OCI-LY7 (cell line): ENCODE results near the gene CNOT6. TPM values are rescaled to one million over a fixed set of nuclear protein-coding genes. Genes with fewer than 3 reads are reported as not detected.

ENCODE experiments used
- BruUV-seq: library from RNA; stranded (reverse); fragments of 400-500 nt; replicated peaks from 2 replicates; lab custom pipeline; 2021; lab: Mats Ljungman, UMichigan
- CTCF ChIA-PET: fragments of 300-600 bp; sonication (Branson Sonifier 250); formaldehyde crosslinking; loops from one replicate; lab custom pipeline; 2022; ENCODE audit warnings: antibody characterized with exemption; ENCODE audit not compliant: unreplicated experiment; lab: Charles Lee
- POLR2A ChIA-PET: fragments of 300-600 bp; sonication (Branson Sonifier 250); formaldehyde crosslinking; loops from one replicate; lab custom pipeline; 2022; ENCODE audit warnings: antibody characterized with exemption; lab: Charles Lee
- DNase-seq: peaks from one replicate; pipeline ENCODE4 v3.0.0-alpha.2; 2015; ENCODE audit warnings: low spot score
- H2AFZ ChIP-seq: fragments of 200-600 bp; sonication (generic), shearing (Covaris generic); 2 replicates; pipeline ENCODE4 v1.6.1; 2014; ENCODE audit warnings: mild to moderate bottlenecking, antibody characterized with exemption, low read length, moderate library complexity
- H3K27ac ChIP-seq: fragments of 200-600 bp; sonication (generic); 2 replicates; pipeline ENCODE4 v1.5.1; 2014; ENCODE audit warnings: mixed run types, low read depth, mild to moderate bottlenecking, moderate library complexity, low read length, inconsistent platforms; ENCODE audit not compliant: poor library complexity, severe bottlenecking
- H3K36me3 ChIP-seq: fragments of 200-600 bp; sonication (generic); 2 replicates; pipeline ENCODE4 v1.6.1; 2014; ENCODE audit warnings: mild to moderate bottlenecking, antibody characterized with exemption, low read length, moderate library complexity, mixed read lengths; ENCODE audit not compliant: insufficient read depth
- H3K4me1 ChIP-seq: fragments of 200-600 bp; sonication (generic); 2 replicates; pipeline ENCODE4 v1.5.1; 2014; ENCODE audit warnings: mild to moderate bottlenecking, low read length; ENCODE audit not compliant: insufficient read depth, poor library complexity, severe bottlenecking
- H3K4me2 ChIP-seq: fragments of 200-600 bp; sonication (generic); 2 replicates; pipeline ENCODE4 v1.6.1; 2014; ENCODE audit warnings: mild to moderate bottlenecking, low read length
- H3K4me3 ChIP-seq: fragments of 200-600 bp; sonication (generic); 2 replicates; pipeline ENCODE4 v1.5.1; 2014; ENCODE audit warnings: mild to moderate bottlenecking, low read depth, low read length; ENCODE audit not compliant: poor library complexity, severe bottlenecking
- H3K79me2 ChIP-seq: fragments of 200-600 bp; sonication (generic); 2 replicates; pipeline ENCODE4 v1.6.1; 2016; ENCODE audit warnings: low read depth, mild to moderate bottlenecking, low read length, moderate library complexity, mixed read lengths; ENCODE audit not compliant: insufficient read depth
- H3K9me2 ChIP-seq: fragments of 200-600 bp; sonication (generic); 2 replicates; pipeline ENCODE4 v1.6.1; 2016; ENCODE audit warnings: mild to moderate bottlenecking, low read length, mixed read lengths; ENCODE audit not compliant: insufficient read depth
- H3K9me3 ChIP-seq: fragments of 200-600 bp; sonication (generic); 2 replicates; pipeline ENCODE4 v1.6.1; 2014; ENCODE audit warnings: mild to moderate bottlenecking, mixed run types, low read length, mixed read lengths
- H4K20me1 ChIP-seq: fragments of 200-600 bp; sonication (generic); 2 replicates; pipeline ENCODE4 v1.6.1; 2014; ENCODE audit warnings: mild to moderate bottlenecking, antibody characterized with exemption, low read length, moderate library complexity, mixed read lengths; ENCODE audit not compliant: insufficient read depth
- EZH2phosphoT487 ChIP-seq: fragments of 200-600 bp; sonication (generic); IDR thresholded peaks from 2 replicates; pipeline ENCODE4 v1.6.1; 2018; ENCODE audit warnings: low read depth, borderline replicate concordance, mild to moderate bottlenecking, mixed run types, antibody characterized with exemption, low read length, moderate library complexity, mixed read lengths
- intact Hi-C: fragments of 100-400 bp; cut with micrococcal nuclease; formaldehyde crosslinking; loops from one replicate; pipeline ENCODE4 v1.10.0; 2022; ENCODE audit not compliant: unreplicated experiment
- total RNA-seq, 2 experiments: library from RNA; depleted of rRNA in 1 of 2; stranded (reverse); fragments of >200 nt in 1 of 2; shearing (Covaris generic) in 1 of 2; gene quantifications; 2 replicates each; pipeline ENCODE4 v1.2.3, GENCODE V29; 2014 to 2022
- TF ChIP-seq, protein P1 (sequence below): fragments of 200-600 bp; sonication (generic); conservative IDR thresholded peaks from 2 replicates; pipeline ENCODE4 v1.5.1; 2014; ENCODE audit warnings: mild to moderate bottlenecking, antibody characterized with exemption, low read length, moderate library complexity, mixed read lengths

CNOT6 gene
- total RNA-seq, 2 experiments from 2014 or later = 9.4 to 30.1 TPM

DNA sequence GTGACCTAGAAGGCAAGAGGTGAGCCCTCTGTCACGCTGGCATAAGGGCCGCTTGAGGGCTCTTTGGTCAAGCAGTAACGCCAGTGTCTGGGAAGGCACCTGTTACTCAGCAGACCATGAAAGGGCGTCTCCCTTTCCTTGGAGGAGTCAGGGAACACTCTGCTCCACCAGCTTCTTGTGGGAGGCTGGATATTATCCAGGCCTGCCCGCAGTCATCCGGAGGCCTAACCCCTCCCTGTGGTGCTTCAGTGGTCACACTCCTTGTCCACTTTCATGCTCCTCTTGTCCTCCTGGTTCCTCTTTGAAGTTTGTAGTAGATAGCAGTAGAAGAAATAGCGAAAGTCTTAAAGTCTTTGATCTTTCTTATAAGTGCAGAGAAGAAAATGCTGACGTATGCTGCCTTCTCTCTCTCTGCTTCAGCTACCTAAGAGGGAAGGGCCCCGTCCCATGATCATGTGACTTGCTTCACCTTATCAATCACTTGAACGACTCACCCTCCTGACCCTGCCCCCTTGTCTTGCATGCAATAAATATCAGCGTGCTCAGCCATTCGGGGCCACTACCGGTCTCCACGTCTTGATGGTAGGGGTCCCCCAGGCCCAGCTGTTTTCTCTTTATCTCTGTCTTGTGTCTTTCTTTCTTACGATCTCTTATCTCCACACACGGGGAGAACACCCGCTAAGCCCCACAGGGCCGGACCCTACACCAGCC lies 113.8 kb downstream of the CNOT6 start:
- TF ChIP-seq, protein P1, sequence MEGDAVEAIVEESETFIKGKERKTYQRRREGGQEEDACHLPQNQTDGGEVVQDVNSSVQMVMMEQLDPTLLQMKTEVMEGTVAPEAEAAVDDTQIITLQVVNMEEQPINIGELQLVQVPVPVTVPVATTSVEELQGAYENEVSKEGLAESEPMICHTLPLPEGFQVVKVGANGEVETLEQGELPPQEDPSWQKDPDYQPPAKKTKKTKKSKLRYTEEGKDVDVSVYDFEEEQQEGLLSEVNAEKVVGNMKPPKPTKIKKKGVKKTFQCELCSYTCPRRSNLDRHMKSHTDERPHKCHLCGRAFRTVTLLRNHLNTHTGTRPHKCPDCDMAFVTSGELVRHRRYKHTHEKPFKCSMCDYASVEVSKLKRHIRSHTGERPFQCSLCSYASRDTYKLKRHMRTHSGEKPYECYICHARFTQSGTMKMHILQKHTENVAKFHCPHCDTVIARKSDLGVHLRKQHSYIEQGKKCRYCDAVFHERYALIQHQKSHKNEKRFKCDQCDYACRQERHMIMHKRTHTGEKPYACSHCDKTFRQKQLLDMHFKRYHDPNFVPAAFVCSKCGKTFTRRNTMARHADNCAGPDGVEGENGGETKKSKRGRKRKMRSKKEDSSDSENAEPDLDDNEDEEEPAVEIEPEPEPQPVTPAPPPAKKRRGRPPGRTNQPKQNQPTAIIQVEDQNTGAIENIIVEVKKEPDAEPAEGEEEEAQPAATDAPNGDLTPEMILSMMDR = no peak
- no peak for TF ChIP-seq EZH2phosphoT487
- BruUV-seq = no TSS peak

DNA sequence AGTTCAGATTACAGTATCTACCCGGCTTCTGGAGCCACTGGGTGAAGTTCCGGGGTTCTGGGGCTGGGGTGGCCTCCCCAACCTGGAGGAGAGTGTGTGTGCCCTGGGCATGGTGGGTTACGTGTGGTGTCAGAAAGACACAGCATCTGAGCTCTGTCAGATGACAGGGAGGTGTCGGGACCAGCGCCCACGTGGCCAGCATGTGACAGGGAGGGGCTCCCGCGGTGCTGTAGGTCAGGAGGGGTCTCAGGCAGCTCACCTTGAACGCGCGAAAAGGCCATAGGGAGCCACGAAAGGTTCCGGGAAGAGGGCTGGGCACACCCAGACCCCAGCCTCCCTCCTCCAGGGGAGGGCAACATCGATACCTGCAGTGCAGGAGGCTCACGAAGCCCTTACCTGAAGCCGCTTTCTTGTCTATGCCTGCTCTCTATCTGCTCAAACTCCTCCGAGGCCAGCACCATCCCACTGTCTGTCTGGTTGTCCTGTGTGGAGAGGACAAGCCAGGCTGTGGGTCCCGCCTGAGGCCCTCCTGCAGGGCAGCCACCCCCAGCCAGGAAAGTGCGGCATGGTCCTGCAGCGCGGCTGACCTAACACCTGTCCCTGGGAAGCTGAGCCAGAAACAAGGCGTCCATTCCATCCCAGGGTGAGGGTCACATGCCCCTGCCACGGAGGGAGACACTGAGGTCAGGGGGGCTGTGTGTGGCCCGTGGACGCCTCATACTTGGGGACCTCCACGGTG lies 114.6 kb downstream of the CNOT6 start:
- Histone ChIP-seq H3K9me3 (no peaks in the 10 kb centered on the region), H3K9me2 (no peaks in the 10 kb centered on the region), H3K79me2 (no peaks in the 10 kb centered on the region), H3K4me3 (no peak overlapping the region), H3K4me1 (no peaks in the 10 kb centered on the region), H3K4me2 (no peak overlapping the region), H2AFZ (no peak overlapping the region), H3K27ac (no peak overlapping the region), H4K20me1 (no peaks in the 10 kb centered on the region), H3K36me3 (no peaks in the 10 kb centered on the region)
- TF ChIP-seq, protein P1 = no peak
- TF ChIP-seq EZH2phosphoT487 = no peak
- DNase-seq = no peak
- intact Hi-C loops = loop anchor here (5.0 kb wide), 1 partner anchor 111 kb away; no protein-coding TSS in a partner anchor
- ChIA-PET CTCF (no interaction called here), POLR2A (no interaction called here)
- no TSS peak for BruUV-seq

More for the DNA sequence above, 113.8 kb downstream of the CNOT6 start:
- H3K4me1 ChIP-seq = no peaks in the 10 kb centered on the region
- no peaks in the 10 kb centered on the region for H3K79me2 ChIP-seq
- H3K27ac ChIP-seq = no peak overlapping the region
- no peak overlapping the region for H3K4me2 ChIP-seq
- H3K9me2 ChIP-seq = no peaks in the 10 kb centered on the region
- POLR2A ChIA-PET = no interaction called here
- no peaks in the 10 kb centered on the region for H3K36me3 ChIP-seq
- H2AFZ ChIP-seq = no peak overlapping the region
- CTCF ChIA-PET = no interaction called here
- intact Hi-C loops = loop anchor here (5.0 kb wide), 1 partner anchor 111 kb away; no protein-coding TSS in a partner anchor
- no peak for DNase-seq
- H4K20me1 ChIP-seq = no peaks in the 10 kb centered on the region
- no peaks in the 10 kb centered on the region for H3K9me3 ChIP-seq
- no peak overlapping the region for H3K4me3 ChIP-seq
